DMS79 treated with DMSO at 0.1 percent for 48 hours (cell line): ENCODE data around the gene LMTK3.
A peak's percentile ranks its signal among the peaks of the same experiment; 100 is the strongest.

Experiments
- DNase-seq: peaks from one replicate; lab custom pipeline; 2025; lab: John Stamatoyannopoulos, UW

The LMTK3 gene

DNA sequence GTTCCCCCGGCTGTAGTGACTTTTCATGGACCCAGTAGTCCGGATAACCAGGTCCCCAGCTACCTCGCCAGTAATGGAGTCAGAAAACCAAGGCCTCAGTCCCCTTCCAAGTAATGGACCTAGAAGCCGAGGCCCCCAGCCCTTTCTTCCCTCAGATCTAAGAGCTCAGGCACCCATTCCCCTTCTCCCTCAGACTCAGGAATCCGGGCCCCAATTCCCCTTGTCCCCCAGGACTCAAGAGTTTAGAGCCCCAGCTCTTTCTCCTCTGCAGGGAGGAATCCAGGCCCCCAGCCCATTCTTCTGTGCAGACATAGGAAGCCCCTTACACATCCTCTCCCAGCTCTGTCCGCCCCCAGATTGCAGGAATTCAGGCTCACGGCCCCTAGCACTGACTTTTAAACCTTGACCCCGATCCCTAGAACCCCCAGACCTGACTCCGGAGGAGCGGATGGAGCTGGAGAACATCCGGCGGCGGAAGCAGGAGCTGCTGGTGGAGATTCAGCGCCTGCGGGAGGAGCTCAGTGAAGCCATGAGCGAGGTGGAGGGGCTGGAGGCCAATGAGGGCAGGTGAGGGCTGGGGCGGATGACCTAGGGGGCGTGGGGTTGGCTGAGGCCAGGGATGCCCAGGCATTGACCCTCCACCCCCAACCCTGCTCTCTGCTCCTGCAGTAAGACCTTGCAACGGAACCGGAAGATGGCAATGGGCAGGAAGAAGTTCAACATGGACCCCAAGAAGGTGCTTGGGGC, 41.5 kb downstream of the LMTK3 start:
- DNase-seq = no peak

DNA sequence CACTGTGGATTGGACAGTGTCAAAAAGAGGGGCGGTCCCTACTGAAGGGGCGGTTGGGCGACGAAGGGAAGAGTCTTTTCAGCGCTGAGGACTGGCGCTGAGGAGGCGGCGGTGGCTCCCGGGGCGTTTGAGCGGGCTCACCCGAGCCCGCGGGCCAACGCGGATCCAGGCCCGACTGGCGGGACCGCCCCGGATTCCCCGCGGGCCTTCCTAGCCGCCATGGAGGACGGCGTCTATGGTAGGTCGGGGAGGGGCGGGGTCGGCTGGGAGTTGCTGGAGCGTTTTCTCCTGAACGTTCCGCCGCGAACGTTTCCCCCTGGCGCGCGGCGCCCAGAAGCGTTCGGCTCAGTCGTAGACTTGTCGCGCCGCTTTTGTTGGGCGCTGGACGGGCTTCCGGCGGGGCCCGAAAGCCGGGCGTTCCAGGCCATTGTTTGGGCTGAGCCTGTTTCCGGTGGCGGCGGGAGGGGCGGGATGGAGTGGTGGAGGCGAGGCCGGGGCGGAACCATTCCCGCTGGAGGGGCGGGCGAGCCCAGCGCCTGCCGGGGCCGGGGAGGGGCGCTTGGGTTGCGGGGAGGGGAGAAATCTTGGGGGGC, 42.2 kb downstream of the LMTK3 start, which contains the start of gene CYTH2:
Gene CYTH2, plus strand, starts transcription at position 81 of the 593 bp plus-strand sequence. Its CDS starts 139 bp downstream, at position 220.
- DNase-seq = peak; percentile 42

DNA sequence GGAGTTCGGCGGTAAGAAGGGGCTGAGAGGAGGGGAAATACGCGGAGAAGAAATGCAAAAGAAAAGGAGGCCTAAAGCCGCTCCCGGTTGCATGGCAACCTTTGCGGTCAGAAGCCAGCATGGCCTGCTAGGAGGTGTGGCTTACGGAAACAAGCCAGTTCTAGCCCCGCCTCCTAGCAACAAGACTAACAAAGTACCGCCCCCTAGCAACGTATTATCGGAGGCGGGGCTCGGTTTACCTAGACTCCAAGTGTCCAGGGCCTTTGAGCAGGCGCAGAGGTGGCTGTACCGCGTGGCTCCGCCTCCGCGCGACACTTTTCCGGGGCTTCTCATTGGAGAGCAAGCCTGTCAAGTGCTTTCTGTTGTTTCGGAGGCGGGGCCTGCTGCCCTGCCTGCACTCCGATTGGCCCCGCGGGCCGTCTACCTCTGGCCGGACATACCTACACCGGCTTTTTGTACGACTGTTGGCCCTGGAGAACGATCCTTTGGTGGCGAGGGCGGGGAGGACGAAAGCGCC, 42.8 kb downstream of the LMTK3 start:
- DNase-seq = peak; percentile 99

DNA sequence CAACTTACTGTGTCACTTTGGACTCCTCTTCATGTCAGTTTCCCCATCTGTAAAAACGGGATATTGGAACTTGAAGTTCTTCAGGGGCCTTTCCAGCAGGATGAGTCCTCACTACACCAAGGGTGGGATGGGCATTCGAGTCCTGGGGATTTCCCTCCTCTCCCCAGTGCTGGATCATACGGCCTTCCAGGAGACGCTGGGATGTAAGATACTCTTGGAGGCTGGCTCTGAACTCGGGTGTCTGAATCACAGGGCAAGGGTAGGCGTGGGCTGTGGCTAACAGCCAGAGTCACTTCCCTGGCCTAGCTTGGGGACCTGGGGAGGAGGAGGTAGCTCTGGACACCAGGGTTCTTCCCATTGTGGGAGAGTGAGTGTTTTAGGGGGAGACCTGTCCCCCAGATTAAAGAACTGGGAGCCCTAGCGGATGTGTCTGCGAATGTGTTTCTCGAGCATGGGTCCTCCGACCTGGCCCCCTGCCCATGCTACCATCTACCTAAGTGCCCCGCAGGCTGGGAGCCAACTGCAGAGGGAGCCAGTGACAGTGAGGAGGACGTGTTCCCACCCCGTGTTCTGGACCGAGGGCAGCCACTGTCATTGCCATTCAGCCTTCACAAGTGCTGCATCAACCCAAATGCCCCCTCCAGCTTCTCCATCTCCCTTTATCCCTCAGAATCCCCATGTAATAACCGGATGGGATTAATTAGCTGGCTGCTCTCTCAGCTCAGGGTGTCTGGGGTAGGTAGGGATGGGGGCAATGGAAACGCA, 44.9 kb downstream of the LMTK3 start:
- no peak for DNase-seq

DNA sequence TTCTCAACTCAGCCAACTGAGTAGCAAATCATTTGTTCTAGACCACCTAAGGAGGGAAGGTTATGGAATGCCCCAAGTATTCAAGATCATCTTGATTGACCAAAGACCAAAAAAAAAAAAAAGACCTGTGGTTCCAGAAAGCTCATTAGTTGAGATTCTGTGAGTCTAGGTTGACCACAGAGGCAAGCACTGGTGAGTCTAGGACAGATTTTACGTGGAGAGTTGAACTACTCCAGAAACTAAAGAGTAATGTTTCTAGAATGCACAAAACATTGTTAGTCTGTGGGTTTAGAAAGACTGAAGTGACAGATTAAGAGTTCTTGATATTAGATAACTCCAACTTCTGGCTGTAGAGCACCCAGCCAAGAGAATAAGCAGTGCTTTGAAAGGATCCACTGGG, 46.4 kb downstream of the LMTK3 start:
- DNase-seq = no peak

DNA sequence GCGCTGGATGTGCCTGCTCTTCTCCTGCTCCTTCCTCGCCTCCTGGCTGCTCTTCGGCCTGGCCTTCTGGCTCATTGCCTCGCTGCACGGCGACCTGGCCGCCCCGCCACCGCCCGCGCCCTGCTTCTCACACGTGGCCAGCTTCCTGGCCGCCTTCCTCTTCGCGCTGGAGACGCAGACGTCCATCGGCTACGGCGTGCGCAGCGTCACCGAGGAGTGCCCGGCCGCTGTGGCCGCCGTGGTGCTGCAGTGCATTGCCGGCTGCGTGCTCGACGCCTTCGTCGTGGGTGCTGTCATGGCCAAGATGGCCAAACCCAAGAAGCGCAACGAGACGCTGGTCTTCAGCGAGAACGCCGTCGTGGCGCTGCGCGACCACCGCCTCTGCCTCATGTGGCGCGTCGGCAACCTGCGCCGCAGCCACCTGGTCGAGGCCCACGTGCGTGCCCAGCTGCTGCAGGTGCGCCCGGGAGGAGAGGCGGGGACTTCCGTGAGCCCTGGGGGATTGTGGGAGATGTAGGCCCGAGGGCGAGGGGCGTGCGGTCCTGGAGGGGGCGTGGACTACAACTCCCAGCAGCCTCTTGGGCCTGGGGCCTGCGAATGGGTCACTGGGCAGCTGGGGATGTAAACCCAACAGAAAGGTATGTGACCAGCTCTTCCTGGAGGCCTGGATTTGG, 49.5 kb downstream of the LMTK3 start:
- DNase-seq = no peak

DNA sequence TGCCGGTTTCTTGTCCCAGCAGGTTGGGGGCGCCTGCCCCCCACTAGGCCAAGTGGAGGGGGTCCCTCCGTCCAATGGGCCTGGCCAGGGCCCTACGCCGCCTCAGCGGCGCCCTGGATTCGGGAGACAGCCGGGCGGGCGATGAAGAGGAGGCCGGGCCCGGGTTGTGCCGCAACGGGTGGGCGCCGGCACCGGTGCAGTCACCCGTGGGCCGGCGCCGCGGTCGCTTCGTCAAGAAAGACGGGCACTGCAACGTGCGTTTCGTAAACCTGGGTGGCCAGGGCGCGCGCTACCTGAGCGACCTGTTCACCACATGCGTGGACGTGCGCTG, 50.0 kb downstream of the LMTK3 start:
- no peak for DNase-seq

DNA sequence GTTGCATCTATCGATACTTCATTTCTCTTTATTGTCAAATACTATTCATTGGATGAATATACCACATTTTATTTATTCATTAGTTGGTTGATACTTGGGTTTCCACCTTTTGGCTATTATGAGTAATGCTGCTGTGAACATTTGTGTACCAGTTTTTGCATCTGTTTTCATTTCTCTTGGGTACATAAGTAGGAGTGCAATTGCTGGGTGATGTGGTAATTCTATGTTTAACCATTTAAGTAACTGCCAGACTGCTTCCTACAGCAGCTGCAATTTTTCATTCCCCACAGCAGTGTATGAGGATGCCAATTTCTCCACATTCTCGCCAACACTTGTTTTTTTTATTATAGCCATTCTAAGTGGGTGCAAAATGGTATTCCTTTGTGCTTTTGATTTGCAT, 53.6 kb downstream of the LMTK3 start:
- DNase-seq = no peak

DNA sequence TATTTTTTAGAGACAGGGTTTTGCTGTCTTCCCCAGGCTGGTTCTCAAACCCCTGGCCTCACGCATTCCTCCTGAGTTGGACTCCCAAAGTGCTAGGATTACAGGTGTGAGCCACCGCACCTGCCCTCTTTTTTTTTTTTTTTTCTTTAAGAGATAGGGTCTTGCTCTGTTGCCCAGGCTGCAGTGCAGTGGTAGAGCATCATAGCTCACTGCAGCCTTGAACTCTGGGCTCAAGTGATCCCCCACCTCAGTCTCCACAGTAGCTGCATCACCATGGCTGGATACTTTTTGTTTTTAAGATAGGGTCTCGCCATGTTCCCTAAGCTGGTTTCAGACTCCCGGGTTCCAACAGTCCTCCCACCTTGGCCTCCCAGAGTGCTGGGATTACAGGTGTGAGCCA, 54.8 kb downstream of the LMTK3 start:
- DNase-seq = no peak

DNA sequence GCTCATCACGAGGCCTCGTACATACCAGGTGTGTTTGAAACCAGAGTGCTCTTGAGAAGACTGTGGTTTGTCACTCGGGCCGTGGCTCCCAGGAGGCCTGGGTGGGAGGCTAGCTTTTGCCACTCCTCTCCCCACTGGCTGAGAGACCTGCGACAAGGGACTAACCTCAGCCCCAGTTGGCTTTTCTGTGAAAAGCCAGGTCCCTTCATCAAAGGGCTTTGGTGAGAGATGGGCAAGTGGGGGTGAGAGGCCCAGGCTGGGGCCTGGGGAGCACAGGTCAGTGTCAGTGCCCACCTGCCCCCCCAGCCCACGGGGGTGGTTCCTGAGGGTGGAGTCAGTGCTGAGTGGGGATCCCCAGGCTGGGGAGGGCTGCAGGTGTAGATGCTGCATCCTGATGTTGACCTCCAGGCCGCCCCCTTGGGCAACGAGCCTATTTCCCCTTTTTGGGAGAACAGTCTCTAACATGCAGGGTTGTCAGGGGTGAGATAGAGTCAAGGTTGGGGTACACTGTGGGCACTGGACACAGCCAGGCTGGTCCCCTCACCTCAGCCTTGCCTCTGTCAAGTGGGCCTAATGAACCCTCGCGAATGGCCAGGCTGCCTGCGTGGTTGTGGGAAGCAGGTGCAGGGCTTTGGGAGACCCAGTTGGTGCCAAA, 55.6 kb downstream of the LMTK3 start:
- no peak for DNase-seq

DNA sequence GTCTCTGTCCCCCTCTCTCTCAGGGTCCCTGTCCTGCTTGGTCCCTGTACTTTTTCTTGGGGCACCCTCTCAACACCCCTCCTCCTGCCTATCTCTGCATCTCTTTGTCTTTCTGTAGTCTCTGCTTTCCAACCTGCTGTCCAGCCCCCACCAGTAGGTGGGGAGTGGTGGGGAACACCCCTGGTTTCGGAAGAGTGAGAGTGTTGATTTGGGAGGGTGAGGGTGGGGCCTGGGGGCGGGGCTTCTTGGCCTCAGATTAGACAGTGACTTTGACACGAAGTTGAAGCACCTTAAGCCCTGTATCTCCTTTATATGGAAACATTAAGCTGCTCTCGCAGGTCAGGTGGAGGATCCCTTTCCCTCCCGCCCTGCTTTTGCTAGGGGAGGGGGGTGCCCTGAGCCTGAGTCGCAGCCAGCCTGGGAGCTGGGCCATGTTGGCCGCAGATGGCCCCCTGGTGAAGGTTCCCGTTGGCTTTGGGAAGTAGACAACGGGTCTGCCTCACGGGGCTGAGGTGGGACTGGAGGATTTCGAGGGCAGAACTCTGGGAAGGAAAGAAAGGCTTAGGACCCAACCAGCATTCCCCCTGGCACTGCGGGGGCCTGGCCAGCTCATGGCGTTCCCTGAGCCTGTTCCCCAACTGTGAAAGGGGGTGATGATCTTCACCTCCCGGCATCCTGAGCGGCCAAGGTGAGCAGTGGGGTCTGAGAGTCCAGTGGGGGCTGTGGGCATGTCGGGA, 56.3 kb downstream of the LMTK3 start, which contains the start of gene KCNJ14:
Gene KCNJ14, plus strand, starts transcription at position 404 of the 737 bp plus-strand sequence. CDS start 6,151 bp downstream, outside the sequence.
- no peak for DNase-seq

DNA sequence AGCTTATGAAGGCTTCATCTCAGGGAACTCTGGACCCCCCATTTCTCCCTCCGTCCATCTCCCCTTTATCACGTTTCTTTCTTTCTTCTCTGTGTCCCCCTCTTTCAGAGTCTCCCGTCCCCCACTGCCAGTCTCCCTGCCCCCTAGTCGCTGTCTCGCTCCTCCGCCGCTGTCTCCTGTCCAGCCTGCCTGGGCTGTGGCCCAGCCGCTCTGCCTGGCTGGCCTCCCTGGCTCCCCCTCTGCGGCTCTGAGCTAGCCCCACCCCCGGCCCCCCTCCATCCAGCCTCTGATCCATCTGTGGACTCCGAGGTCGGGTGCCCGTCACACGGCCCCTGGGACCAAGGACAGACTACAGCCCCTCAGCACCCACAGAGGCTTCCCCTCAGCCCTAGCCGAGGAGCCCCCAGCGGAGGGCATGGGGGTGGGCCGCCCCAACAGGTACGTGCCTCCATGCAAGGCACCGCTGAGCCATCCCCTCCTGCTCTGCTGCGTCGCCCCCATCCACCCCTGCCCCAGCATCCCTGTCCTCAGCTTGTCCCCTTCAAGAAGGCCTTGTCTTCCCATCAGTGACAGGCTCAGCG, 57.4 kb downstream of the LMTK3 start:
- DNase-seq = no peak

DNA sequence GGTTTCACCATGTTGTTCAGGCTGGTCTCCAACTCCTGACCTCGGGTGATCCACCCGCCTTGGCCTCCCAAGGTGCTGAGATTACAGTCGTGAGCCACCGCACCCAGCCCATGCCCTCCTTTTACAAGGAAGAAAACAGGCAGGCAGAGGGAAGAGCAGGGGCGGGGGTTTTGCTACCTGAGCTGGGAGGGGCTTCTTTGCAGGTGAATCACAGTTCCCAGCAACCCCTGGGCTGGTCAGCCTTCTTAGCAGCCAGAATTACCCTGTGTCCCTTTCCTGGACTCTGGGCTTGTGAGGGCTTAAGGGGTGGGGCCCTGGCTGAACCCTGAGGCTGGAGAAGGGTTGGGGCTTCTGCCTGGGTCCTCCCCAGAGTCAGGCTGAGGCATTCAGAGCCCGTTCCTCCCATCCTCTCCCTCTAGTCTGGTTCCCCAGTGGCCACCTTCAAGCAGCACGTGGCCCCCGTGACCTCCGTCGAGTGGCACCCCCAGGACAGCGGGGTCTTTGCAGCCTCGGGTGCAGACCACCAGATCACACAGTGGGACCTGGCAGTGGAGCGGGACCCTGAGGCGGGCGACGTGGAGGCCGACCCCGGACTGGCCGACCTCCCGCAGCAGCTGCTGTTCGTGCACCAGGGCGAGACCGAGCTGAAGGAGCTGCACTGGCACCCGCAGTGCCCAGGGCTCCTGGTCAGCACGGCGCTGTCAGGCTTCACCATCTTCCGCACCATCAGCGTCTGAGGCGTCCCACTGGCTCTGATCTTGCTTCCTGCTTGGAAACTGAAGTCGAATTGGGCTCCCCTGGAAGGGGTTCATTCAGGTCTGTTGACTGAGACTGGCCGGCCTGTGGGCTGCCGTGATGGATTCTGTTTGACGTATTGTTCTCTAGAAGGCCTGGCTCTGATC, 59.1 kb downstream of the LMTK3 start:
- DNase-seq = no peak

DNA sequence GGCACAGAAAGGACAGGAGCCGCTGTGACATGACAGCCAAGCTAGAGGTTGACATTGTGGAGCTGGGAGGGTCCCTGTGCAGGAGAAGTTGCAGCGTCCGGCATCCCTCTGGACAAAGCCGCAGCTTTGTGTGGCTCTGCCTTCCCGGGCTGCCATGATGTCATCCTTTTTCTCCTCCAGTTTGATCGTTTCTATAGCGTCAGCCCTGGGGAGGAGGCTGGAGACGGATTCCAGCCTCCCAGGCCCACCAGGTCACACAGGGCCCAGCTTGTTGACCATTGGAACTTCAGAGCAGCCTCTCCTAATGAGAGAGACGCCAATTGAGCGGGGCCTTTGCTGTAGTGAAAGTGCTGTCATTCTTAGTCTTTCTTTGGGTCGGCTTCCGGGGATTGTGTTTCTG, 60.0 kb downstream of the LMTK3 start:
- no peak for DNase-seq

DNA sequence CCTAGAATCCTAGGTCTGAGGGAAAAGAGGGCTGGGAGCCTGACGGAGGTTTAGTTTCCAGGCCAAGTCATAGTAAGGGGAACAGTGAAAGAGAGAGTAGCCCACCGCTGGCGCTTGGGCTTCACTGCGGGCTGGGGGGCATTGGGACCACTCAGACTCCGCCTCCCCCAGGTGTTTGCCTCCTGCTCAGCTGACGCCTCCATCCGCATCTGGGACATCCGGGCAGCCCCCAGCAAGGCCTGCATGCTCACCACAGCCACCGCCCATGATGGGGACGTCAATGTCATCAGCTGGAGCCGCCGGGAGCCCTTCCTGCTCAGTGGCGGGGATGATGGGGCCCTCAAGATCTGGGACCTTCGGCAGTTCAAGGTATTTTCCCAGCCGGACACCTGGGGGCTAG, 60.8 kb downstream of the LMTK3 start:
- DNase-seq = no peak

DNA sequence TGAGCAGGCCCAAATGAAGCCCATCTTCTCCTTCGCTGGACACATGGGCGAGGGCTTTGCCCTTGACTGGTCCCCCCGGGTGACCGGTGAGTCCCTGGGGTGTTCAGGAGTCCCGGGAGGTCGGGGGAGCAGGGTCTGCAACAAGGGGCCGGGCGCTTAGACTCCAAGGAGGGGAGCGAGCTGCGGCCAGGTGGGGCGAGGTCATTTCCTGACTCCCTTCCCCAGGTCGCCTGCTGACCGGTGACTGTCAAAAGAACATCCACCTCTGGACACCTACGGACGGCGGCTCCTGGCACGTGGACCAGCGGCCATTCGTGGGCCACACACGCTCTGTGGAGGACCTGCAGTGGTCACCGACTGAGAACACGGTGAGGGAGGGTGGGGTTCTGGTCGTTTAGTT, 61.2 kb downstream of the LMTK3 start:
- DNase-seq = no peak

DNA sequence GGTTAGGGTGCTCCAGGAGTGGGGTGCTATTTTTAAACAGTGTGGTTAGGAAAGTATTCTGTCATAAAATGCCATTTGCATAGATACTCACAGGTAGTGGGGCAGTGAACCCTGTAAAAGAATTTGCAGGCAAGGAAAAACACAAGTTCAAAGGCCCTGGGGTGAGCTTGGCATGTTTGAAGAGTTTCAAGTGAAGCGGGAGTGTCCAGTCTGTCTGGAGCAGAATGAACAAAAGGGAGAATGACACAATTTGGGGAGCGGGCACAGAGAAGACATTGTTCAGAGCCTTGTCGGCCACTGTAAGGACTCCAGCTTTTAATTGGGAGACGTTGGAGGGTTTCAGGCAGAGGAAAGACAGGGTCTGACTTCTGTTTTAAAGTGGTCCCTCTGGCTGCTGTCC, 63.1 kb downstream of the LMTK3 start:
- no peak for DNase-seq

DNA sequence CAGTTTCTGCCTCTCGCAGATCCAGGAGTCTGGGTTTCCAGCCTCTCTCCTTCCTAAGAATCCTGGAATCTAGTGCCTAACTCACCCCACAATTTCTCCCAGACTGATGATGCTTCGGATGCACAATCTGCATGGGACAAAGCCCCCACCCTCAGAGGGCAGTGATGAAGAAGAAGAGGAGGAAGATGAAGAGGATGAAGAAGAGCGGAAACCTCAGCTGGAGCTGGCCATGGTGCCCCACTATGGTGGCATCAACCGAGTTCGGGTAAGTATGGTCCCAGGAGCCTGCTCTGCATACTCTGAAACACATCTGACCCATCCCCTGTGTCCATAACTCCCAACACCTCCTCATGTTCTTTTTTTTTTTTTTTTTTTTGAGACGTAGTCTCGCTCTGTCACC, 65.1 kb downstream of the LMTK3 start:
- DNase-seq = no peak

DNA sequence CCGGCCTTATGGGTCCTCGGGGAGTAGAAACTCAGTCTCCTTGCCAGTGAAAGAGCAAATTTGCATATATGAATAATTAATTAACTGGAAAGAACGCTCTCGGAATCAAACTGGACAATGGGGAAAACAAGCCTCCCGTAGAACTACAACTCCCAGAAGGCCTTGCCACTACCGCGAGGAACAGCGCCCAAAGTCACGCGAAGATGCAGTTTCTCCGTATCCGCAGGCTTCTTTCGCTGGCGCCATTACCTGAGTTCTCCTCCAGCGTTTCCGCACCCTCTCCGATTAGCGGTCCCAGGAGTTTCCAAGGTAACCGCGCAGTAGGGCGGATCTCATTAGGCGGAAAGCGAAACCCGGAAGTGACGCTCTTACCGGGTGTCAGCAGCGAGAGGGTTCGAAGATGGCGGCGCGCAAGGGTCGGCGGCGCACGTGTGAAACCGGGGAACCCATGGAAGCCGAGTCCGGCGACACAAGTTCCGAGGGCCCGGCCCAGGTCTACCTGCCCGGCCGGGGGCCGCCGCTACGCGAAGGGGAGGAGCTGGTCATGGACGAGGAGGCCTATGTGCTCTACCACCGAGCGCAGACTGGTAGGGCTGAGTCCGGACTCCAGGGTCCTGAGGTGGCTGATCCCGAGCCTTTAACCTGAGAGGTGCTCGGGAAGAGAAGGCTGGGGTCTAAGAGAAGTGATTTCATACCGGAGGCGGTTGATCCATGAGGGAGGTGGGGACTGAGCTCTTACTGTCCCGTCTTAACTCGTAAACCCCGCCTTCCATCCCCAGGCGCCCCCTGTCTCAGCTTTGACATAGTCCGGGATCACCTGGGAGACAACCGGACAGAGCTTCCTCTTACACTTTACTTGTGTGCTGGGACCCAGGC, 65.8 kb downstream of the LMTK3 start, which contains the start of gene GRWD1:
Gene GRWD1, plus strand, starts transcription at position 378 of the 876 bp plus-strand sequence. Its CDS starts 23 bp downstream, at position 401.
- DNase-seq = peak; percentile 97
